ENCODE measurements around the gene LCN2.

Gene LCN2

GRCh38 chr9:128115187-128116103 is 33.8 kb upstream of the LCN2 start:
- DNase-seq = peak; percentile 99

- no peak for DNase-seq
These were observed 32.9 kb upstream of the LCN2 start for GRCh38 chr9:128116104-128117083.

GRCh38 chr9:128117613-128118471 is 31.4 kb upstream of the LCN2 start:
- peak; percentile 92 for DNase-seq

- DNase-seq = no peak
These were observed 30.8 kb upstream of the LCN2 start for GRCh38 chr9:128118472-128118857.

- no peak for DNase-seq
These were observed 30.1 kb upstream of the LCN2 start for GRCh38 chr9:128118971-128119665.

GRCh38 chr9:128120061-128120740 is 29.1 kb upstream of the LCN2 start:
- DNase-seq = no peak

GRCh38 chr9:128120741-128121465 is 28.4 kb upstream of the LCN2 start:
- no peak for DNase-seq

- DNase-seq = no peak
These were observed 27.8 kb upstream of the LCN2 start for GRCh38 chr9:128121466-128121810.

GRCh38 chr9:128121924-128122808 is 27.1 kb upstream of the LCN2 start:
- DNase-seq = no peak

GRCh38 chr9:128122809-128123175 is 26.5 kb upstream of the LCN2 start:
- no peak for DNase-seq

- no peak for DNase-seq
These were observed 25.7 kb upstream of the LCN2 start for GRCh38 chr9:128123451-128124080.

- no peak for DNase-seq
These were observed 24.8 kb upstream of the LCN2 start for GRCh38 chr9:128124451-128124850.

GRCh38 chr9:128124873-128125579 is 24.2 kb upstream of the LCN2 start:
- peak; percentile 75 for DNase-seq

GRCh38 chr9:128125580-128126354 is 23.5 kb upstream of the LCN2 start:
- no peak for DNase-seq

- peak; percentile 90 for DNase-seq
These were observed 21.7 kb upstream of the LCN2 start, which contains the start of gene PTGES2 for GRCh38 chr9:128127568-128127989. PTGES2 (minus strand) TSS chr9:128127729; CDS start chr9:128127717, 12 bp downstream.

GRCh38 chr9:128127990-128128835 is 21.0 kb upstream of the LCN2 start:
- DNase-seq = peak; percentile 95

All from hematopoietic multipotent progenitor cell treated with erythropoietin and hydrocortisone succinate and interleukin-3 and kit ligand, for 6 days (in vitro differentiated cells).